ENCODE results near the gene EVPL. TPM values are rescaled to one million over a fixed set of nuclear protein-coding genes. Genes with fewer than 3 reads are reported as not detected.
A peak's percentile ranks its signal among the peaks of the same experiment; 100 is the strongest.

Gene EVPL
- total RNA-seq, 6 experiments from 2014 or later: 0.62 TPM; not detected in 5

DNA sequence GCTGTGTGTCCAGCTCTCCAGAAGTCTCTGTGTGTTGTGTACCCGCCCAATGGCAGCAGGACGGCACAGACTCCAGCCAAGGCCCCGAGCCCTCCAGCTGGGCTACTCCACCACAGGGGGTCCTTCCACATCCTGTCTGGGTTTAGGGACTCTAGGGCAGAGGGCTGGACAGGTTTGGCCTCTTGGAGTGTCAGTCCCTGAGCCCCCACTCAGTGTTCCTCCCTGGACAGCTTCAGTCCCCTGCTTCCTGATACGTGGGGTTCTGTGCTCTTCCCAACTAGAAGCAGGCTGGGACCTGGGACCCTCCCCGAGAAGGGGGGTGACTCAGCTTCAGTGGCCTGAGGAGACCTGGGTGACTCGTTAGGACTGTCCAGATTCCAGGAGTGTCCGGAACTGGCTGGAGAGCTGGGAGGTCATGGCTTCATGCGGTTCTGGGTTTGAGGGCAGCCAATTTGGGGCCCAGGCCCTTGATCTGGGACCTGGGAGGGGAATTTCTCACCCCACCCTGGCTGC is 22.3 kb downstream of the EVPL start:
- H3K36me3 ChIP-seq: no peaks in the 10 kb centered on the region

DNA sequence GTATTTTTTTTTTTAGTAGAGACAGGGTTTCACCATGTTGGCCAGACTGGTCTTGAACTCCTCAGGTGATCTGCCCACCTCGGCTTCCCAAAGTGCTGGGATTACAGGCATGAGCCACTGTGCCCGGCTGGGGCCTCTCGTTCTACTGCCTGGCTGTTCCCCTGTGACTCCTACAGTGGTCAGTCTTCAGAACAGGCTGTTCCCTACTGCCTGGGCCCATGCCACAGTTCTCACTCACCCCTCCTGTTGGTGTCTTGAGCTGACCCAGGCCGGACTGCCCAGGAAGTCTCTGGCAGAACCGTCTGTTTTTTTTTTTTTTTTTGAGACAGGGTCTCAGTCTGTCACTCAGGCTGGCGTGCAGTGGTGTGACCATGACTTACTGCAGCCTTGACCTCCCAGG is 23.2 kb downstream of the EVPL start:
- Histone ChIP-seq H3K36me3 (no peaks in the 10 kb centered on the region), H3K27me3 (no peaks in the 10 kb centered on the region), H3K4me3 (no peak overlapping the region), H3K4me1 (peaks cover 0 to 43% (median 21%) of the 10 kb centered on the region in 4 donors), H3K27ac (peak overlapping the region; percentile 4 to 77 (median 69)), H3K9me3 (no peaks in the 10 kb centered on the region)
- WGBS (ENCODE audit: insufficient coverage, low coverage, low lambda C conversion rate, missing lambda C conversion rate): 8% methylated on average over 3 of the region's 6 CpGs
- DNase-seq: peak in 1 of 3 donors; percentile 54
- TF ChIP-seq, protein P1, sequence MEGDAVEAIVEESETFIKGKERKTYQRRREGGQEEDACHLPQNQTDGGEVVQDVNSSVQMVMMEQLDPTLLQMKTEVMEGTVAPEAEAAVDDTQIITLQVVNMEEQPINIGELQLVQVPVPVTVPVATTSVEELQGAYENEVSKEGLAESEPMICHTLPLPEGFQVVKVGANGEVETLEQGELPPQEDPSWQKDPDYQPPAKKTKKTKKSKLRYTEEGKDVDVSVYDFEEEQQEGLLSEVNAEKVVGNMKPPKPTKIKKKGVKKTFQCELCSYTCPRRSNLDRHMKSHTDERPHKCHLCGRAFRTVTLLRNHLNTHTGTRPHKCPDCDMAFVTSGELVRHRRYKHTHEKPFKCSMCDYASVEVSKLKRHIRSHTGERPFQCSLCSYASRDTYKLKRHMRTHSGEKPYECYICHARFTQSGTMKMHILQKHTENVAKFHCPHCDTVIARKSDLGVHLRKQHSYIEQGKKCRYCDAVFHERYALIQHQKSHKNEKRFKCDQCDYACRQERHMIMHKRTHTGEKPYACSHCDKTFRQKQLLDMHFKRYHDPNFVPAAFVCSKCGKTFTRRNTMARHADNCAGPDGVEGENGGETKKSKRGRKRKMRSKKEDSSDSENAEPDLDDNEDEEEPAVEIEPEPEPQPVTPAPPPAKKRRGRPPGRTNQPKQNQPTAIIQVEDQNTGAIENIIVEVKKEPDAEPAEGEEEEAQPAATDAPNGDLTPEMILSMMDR (IDR thresholded peaks at IDR 0.05): no peak
- no peak for TF ChIP-seq POLR2A (IDR thresholded peaks at IDR 0.05)
- ATAC-seq: peak in 2 of 4 donors; percentile 4 to 18
- intact Hi-C loops (cut with DNase I): no loop called here

More for the DNA sequence above, 22.3 kb downstream of the EVPL start:
- Histone ChIP-seq H3K9me3 (no peaks in the 10 kb centered on the region), H3K27me3 (no peaks in the 10 kb centered on the region), H3K4me1 (peaks cover 0 to 34% (median 17%) of the 10 kb centered on the region in 4 donors), H3K27ac (peak overlapping the region in 1 of 3 donors; percentile 15), H3K4me3 (no peak overlapping the region)
- TF ChIP-seq POLR2A (IDR thresholded peaks at IDR 0.05): no peak
- TF ChIP-seq, protein P1 (IDR thresholded peaks at IDR 0.05): no peak
- no peak for ATAC-seq
- intact Hi-C loops (cut with DNase I): loop anchor here (5.0 kb wide), 1 partner anchor 98 kb away; no protein-coding TSS in a partner anchor
- DNase-seq: peak in 1 of 3 donors; percentile 12
- WGBS (ENCODE audit: insufficient coverage, low coverage, low lambda C conversion rate, missing lambda C conversion rate): no CpG with 5 or more reads among the region's 8 CpGs

DNA sequence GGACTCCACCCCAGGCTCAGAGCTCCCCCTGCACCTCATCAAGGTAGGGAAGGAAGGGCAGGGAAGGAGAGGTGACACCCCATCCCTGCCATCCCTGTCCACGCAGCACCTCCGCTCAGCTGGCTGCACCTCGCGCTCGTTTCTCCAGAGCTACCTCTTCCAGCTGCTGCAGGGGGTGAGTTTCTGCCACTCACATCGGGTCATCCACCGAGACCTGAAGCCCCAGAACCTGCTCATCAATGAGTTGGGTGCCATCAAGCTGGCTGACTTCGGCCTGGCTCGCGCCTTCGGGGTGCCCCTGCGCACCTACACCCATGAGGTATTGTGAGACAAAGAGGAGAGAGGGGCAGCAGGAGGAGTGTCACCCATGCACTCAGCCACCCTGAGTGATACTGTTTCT is 25.0 kb downstream of the EVPL start:
- peaks cover 0 to 61% (median 32%) of the 10 kb centered on the region in 4 donors for H3K4me1 ChIP-seq
- ATAC-seq (no peak), DNase-seq (peak in 1 of 3 donors; percentile 15)
- 94% methylated on average over 7 of the region's 12 CpGs for WGBS (ENCODE audit: insufficient coverage, low coverage, low lambda C conversion rate, missing lambda C conversion rate)
- TF ChIP-seq, protein P1 (IDR thresholded peaks at IDR 0.05): no peak
- TF ChIP-seq POLR2A (IDR thresholded peaks at IDR 0.05): no peak
- no peak overlapping the region for H3K4me3 ChIP-seq
- no peaks in the 10 kb centered on the region for H3K9me3 ChIP-seq
- intact Hi-C loops (cut with DNase I): no loop called here
- H3K27ac ChIP-seq: peak overlapping the region in 1 of 3 donors; percentile 77
- no peaks in the 10 kb centered on the region for H3K27me3 ChIP-seq
- H3K36me3 ChIP-seq: no peaks in the 10 kb centered on the region

DNA sequence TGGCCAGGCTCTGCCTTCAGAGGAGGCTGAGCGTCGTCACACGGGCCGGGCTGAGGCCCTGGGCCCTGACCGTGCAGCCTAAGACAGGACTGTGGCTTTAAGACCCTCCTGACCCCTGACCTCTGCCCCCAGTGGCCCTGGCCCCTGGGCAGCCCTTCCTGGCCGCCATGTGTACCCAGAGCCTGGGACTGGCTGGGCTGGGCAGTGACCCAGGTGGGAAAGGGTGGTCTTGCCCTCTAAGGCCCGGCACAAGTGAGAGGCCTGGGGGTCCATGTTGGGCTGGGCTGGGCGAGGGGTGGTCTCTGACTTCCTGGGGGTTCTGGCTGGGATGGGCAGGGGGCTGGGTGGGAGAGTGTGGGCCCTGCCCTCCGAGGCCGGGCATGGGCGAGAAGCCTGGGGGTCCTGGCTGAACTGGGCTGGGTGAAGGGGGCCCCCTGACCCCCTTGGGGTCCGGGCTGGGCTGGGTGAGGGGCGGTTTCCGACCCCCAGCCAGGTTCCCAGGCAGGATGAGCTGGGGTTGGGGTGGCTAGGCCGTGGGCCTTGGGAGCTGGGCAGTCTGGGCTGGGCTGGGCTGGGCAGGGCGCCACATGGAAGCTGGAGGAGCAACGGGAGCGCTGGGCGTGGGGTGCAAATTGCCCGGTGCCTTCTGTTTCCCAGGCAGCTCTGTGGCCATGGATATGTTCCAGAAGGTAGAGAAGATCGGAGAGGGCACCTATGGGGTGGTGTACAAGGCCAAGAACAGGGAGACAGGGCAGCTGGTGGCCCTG is 26.2 kb downstream of the EVPL start, which contains the start of gene CDK3:
Gene CDK3, plus strand, starts transcription at position 101 of the 767 bp plus-strand sequence. Its CDS starts 571 bp downstream, at position 672.
- Histone ChIP-seq H3K9me3 (no peaks in the 10 kb centered on the region), H3K4me3 (no peak within 1 kb of the TSS), H3K27me3 (no peaks in the 10 kb centered on the region), H3K4me1 (peaks cover 0 to 72% (median 37%) of the 10 kb centered on the region in 4 donors), H3K27ac (peak within 1 kb of the TSS in 2 of 3 donors; percentile 14 to 68), H3K36me3 (no peaks in the 10 kb centered on the region)
- intact Hi-C loops (cut with DNase I): no loop called here
- no peak for TF ChIP-seq POLR2A (IDR thresholded peaks at IDR 0.05)
- TF ChIP-seq, protein P1 (IDR thresholded peaks at IDR 0.05): peak in 2 of 4 donors; percentile 17 to 19
- no peak for ATAC-seq
- peak in 2 of 3 donors; percentile 21 to 53 for DNase-seq
- 36% methylated on average over 3 of the region's 21 CpGs for WGBS (ENCODE audit: insufficient coverage, low coverage, low lambda C conversion rate, missing lambda C conversion rate)

All from right lobe of liver (tissue), 6 donors.